Thoracic aorta (tissue), 2 donors: ENCODE data around the gene ABHD2. TPM values are rescaled to one million over a fixed set of nuclear protein-coding genes. Genes with fewer than 3 reads are reported as not detected.

Experiments
- ATAC-seq: fragments of 150-250 bp; one replicate; pipeline ENCODE4 v1.8.0; 2017; ENCODE audit warnings: low read depth; ENCODE audit not compliant: insufficient number of reproducible peaks, low FRiP score
- DNase-seq: peaks from one replicate; pipeline ENCODE4 v3.0.0-alpha.2; 2020; ENCODE audit warnings: low spot score
- H3K27ac ChIP-seq, 2 donors: fragments of 200-600 bp; sonication (generic); 1 replicate in 1 of 2; 2 replicates in 1 of 2; pipeline ENCODE4 v1.5.1; 2016; ENCODE audit warnings: mild to moderate bottlenecking in 2 of 2, moderate library complexity in 2 of 2
- H3K27me3 ChIP-seq: fragments of 200-600 bp; sonication (generic); replicated peaks from 2 replicates; pipeline ENCODE4 v1.6.0; 2016; ENCODE audit warnings: mild to moderate bottlenecking; ENCODE audit not compliant: insufficient read depth
- H3K36me3 ChIP-seq: fragments of 200-600 bp; sonication (generic); one replicate; pipeline ENCODE4 v1.5.1; 2016
- H3K4me1 ChIP-seq, 2 donors: fragments of 200-600 bp; sonication (generic); 1 replicate in 1 of 2; 2 replicates in 1 of 2; pipeline versions ENCODE4 v1.5.1 to v1.6.0; 2016; ENCODE audit warnings: low read depth in 2 of 2, mild to moderate bottlenecking in 1 of 2; ENCODE audit not compliant: control insufficient read depth in 1 of 2
- H3K4me3 ChIP-seq: fragments of 200-600 bp; sonication (generic); 2 replicates; pipeline ENCODE4 v1.5.1; 2016; ENCODE audit warnings: mild to moderate bottlenecking
- H3K9me3 ChIP-seq: fragments of 200-600 bp; sonication (generic); 2 replicates; pipeline ENCODE4 v1.5.1; 2016
- CTCF ChIP-seq: fragments of 200-600 bp; sonication (generic); IDR thresholded peaks from one replicate; pipeline ENCODE4 v1.5.1; 2019; ENCODE audit warnings: antibody characterized with exemption
- total RNA-seq, 2 donors: library from RNA; depleted of rRNA; stranded (reverse); fragments of >200 nt; gene quantifications; one replicate each; pipeline versions ENCODE4 v1.1.0 to v1.2.3, GENCODE V29; 2016

The ABHD2 gene
- total RNA-seq, 2 donors from 2014 or later = 177 to 283 TPM

- H3K27ac ChIP-seq = peak overlapping the region; percentile 36 to 43
- peaks cover 6 to 49% of the 10 kb centered on the region in 2 donors for H3K4me1 ChIP-seq
- H3K36me3 ChIP-seq = peaks cover 32% of the 10 kb centered on the region
- no peaks in the 10 kb centered on the region for H3K27me3 ChIP-seq
- ATAC-seq (no peak), DNase-seq (no peak)
- no peak overlapping the region for H3K4me3 ChIP-seq
- no peak for TF ChIP-seq CTCF
- no peaks in the 10 kb centered on the region for H3K9me3 ChIP-seq
Observed at GRCh38 chr15:89177116-89177515, 88.9 kb downstream of the ABHD2 start.

- H3K4me3 ChIP-seq = no peak overlapping the region
- no peaks in the 10 kb centered on the region for H3K9me3 ChIP-seq
- peak overlapping the region; percentile 36 to 43 for H3K27ac ChIP-seq
- peaks cover 6 to 47% of the 10 kb centered on the region in 2 donors for H3K4me1 ChIP-seq
- H3K36me3 ChIP-seq = peaks cover 32% of the 10 kb centered on the region
- no peak for DNase-seq
- no peaks in the 10 kb centered on the region for H3K27me3 ChIP-seq
- TF ChIP-seq CTCF = peak; percentile 79
- ATAC-seq = peak; percentile 58
Observed at GRCh38 chr15:89177633-89178306, 89.5 kb downstream of the ABHD2 start.

GRCh38 chr15:89178307-89178977 lies 90.2 kb downstream of the ABHD2 start:
- ATAC-seq = no peak
- Histone ChIP-seq H3K27me3 (no peaks in the 10 kb centered on the region), H3K9me3 (no peaks in the 10 kb centered on the region), H3K4me3 (no peak overlapping the region), H3K27ac (peak overlapping the region in 1 of 2 donors; percentile 19), H3K36me3 (peaks cover 32% of the 10 kb centered on the region), H3K4me1 (peaks cover 6 to 40% of the 10 kb centered on the region in 2 donors)
- TF ChIP-seq CTCF = no peak
- DNase-seq = no peak

- no peak overlapping the region for H3K27ac ChIP-seq
- peaks cover 0 to 22% of the 10 kb centered on the region in 2 donors for H3K4me1 ChIP-seq
- DNase-seq (no peak), ATAC-seq (no peak)
- no peak overlapping the region for H3K4me3 ChIP-seq
- H3K27me3 ChIP-seq = no peaks in the 10 kb centered on the region
- no peaks in the 10 kb centered on the region for H3K9me3 ChIP-seq
- peaks cover 36% of the 10 kb centered on the region for H3K36me3 ChIP-seq
- no peak for TF ChIP-seq CTCF
Observed at GRCh38 chr15:89179966-89180875, 92.0 kb downstream of the ABHD2 start.

GRCh38 chr15:89184357-89184756 lies 96.1 kb downstream of the ABHD2 start:
- ATAC-seq = no peak
- no peaks in the 10 kb centered on the region for H3K4me1 ChIP-seq
- no peak for TF ChIP-seq CTCF
- no peaks in the 10 kb centered on the region for H3K27me3 ChIP-seq
- H3K27ac ChIP-seq = no peak overlapping the region
- no peak for DNase-seq
- H3K9me3 ChIP-seq = no peaks in the 10 kb centered on the region
- H3K36me3 ChIP-seq = peaks cover 38% of the 10 kb centered on the region
- H3K4me3 ChIP-seq = no peak overlapping the region
